ENCODE data around the gene HES5. TPM values are rescaled to one million over a fixed set of nuclear protein-coding genes. Genes with fewer than 3 reads are reported as not detected.

Gene HES5
- total and polyA plus RNA-seq, 2 of the 13 experiments (the other 11 are each of a cell fraction or from before 2014, with no cell fraction given) = not detected

DNA sequence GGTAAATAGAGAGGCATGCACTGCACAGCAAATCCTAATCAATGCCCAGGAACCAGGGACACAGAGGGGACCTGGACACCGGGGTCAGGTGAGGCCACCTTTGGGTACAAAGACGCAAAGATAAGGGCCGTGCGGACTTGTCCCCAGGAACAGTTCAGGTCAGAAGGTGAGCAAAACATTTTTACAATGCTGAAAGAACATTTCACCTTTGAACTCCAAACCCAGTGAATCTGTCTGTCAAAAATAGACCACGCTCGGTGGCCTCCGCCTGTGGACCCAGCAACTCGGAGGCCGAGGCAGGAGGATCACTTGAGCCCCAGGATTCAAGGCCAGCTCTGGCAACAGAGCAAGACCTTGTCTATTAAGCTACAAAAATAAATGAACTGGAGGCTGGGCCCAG lies 41.3 kb upstream of the HES5 start:
- FAIRE-seq (no peak), DNase-seq (ENCODE audit: low spot score) (no peak), ATAC-seq (no peak)
- intact Hi-C loops (cut with micrococcal nuclease; ENCODE audit: unreplicated experiment) = no loop called here
- CTCF ChIA-PET (ENCODE audit: low intra/inter-chr PET ratio, low total read pairs) = no interaction called here
- Histone ChIP-seq H3K9me3 (ENCODE audit: low read length) (peaks cover 11% of the 10 kb centered on the region), H3K27me3 (ENCODE audit: control insufficient read depth in 1 of 2, insufficient read depth in 2 of 2, low read length in 2 of 2) (peaks cover 4 to 35% of the 10 kb centered on the region in 2 experiments; a peak in 4 of 5 replicates), H3K36me3 (replicated peaks in 1 of 2; ENCODE audit: control insufficient read depth in 1 of 2, insufficient read depth in 2 of 2, low read length in 2 of 2) (no peaks in the 10 kb centered on the region), H3K4me1 (ENCODE audit: insufficient read depth, low read length) (peaks cover 59% of the 10 kb centered on the region), H3K4me2 (ENCODE audit: low read depth, low read length) (peak overlapping the region; percentile 36; the same call in 1 of the 2 replicates), H3K79me2 (ENCODE audit: insufficient read depth, low read length) (no peaks in the 10 kb centered on the region), H2AFZ (ENCODE audit: low read length) (no peak overlapping the region), H3K27ac (ENCODE audit: extremely low read length, insufficient read depth, low read length) (no peak overlapping the region), H3K4me3 (replicated peaks in 1 of 3; ENCODE audit: insufficient read depth in 1 of 3, low read depth in 2 of 3, low read length in 3 of 3) (no peak overlapping the region), H3K9ac (ENCODE audit: insufficient read depth, low read depth, low read length) (no peak overlapping the region), H4K20me1 (ENCODE audit: insufficient read depth, low read length) (no peaks in the 10 kb centered on the region)
- 0% methylated on average over 5 of the region's 9 CpGs for WGBS (ENCODE audit: low lambda C conversion rate)
- in situ Hi-C loops (cut with HindIII; ENCODE audit: extremely low pct_ligation_motif_present, low pct_unique_long_range_greater_than_20kb) = no loop called here
- no TSS peak for BruUV-seq (replicated peaks)
- POLR2A ChIA-PET = interaction anchor here (1.0 to 1.4 kb wide), 2 partner anchors 10 to 15 kb away, joined by 4 read pairs; partner anchors contain the start of gene PRXL2B
- TF ChIP-seq ZKSCAN8 (CRISPR knock-in tag; IDR thresholded peaks at IDR 0.05; ENCODE audit: borderline replicate concordance) = no peak
- TF ChIP-seq, protein P1, sequence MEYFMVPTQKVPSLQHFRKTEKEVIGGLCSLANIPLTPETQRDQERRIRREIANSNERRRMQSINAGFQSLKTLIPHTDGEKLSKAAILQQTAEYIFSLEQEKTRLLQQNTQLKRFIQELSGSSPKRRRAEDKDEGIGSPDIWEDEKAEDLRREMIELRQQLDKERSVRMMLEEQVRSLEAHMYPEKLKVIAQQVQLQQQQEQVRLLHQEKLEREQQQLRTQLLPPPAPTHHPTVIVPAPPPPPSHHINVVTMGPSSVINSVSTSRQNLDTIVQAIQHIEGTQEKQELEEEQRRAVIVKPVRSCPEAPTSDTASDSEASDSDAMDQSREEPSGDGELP (IDR thresholded peaks at IDR 0.05; ENCODE audit: borderline replicate concordance, low read depth) = no peak
- TF ChIP-seq RARA (CRISPR knock-in tag; IDR thresholded peaks at IDR 0.05) = peak; percentile 91
- TF ChIP-seq TEAD3 (CRISPR knock-in tag; optimal IDR thresholded peaks at IDR 0.05; ENCODE audit: borderline replicate concordance) = peak; percentile 24
- no peak for TF ChIP-seq ZNF552 (CRISPR knock-in tag; IDR thresholded peaks at IDR 0.05; ENCODE audit: borderline replicate concordance)
- TF ChIP-seq ZBTB7A (CRISPR knock-in tag; IDR thresholded peaks at IDR 0.05) = peak; percentile 42; the same call in 1 of the 2 replicates
- no peak for TF ChIP-seq PAF1 (CRISPR knock-in tag; IDR thresholded peaks at IDR 0.05)
- no peak for TF ChIP-seq ZNF234 (CRISPR knock-in tag; conservative IDR thresholded peaks at IDR 0.05)
- TF ChIP-seq, protein P2, sequence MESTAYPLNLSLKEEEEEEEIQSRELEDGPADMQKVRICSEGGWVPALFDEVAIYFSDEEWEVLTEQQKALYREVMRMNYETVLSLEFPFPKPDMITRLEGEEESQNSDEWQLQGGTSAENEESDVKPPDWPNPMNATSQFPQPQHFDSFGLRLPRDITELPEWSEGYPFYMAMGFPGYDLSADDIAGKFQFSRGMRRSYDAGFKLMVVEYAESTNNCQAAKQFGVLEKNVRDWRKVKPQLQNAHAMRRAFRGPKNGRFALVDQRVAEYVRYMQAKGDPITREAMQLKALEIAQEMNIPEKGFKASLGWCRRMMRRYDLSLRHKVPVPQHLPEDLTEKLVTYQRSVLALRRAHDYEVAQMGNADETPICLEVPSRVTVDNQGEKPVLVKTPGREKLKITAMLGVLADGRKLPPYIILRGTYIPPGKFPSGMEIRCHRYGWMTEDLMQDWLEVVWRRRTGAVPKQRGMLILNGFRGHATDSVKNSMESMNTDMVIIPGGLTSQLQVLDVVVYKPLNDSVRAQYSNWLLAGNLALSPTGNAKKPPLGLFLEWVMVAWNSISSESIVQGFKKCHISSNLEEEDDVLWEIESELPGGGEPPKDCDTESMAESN (CRISPR knock-in tag; conservative IDR thresholded peaks at IDR 0.05) = no peak
- no peak for TF ChIP-seq ZNF3 (CRISPR knock-in tag; IDR thresholded peaks at IDR 0.05)
- TF ChIP-seq GATAD2A (CRISPR knock-in tag; IDR thresholded peaks at IDR 0.05) = peak; percentile 47
- TF ChIP-seq MTA1 (CRISPR knock-in tag; IDR thresholded peaks at IDR 0.05; ENCODE audit: borderline replicate concordance) = 0 out of 2 replicates have a peak, but pooled peaks have one; percentile 66
- TF ChIP-seq, protein P3, sequence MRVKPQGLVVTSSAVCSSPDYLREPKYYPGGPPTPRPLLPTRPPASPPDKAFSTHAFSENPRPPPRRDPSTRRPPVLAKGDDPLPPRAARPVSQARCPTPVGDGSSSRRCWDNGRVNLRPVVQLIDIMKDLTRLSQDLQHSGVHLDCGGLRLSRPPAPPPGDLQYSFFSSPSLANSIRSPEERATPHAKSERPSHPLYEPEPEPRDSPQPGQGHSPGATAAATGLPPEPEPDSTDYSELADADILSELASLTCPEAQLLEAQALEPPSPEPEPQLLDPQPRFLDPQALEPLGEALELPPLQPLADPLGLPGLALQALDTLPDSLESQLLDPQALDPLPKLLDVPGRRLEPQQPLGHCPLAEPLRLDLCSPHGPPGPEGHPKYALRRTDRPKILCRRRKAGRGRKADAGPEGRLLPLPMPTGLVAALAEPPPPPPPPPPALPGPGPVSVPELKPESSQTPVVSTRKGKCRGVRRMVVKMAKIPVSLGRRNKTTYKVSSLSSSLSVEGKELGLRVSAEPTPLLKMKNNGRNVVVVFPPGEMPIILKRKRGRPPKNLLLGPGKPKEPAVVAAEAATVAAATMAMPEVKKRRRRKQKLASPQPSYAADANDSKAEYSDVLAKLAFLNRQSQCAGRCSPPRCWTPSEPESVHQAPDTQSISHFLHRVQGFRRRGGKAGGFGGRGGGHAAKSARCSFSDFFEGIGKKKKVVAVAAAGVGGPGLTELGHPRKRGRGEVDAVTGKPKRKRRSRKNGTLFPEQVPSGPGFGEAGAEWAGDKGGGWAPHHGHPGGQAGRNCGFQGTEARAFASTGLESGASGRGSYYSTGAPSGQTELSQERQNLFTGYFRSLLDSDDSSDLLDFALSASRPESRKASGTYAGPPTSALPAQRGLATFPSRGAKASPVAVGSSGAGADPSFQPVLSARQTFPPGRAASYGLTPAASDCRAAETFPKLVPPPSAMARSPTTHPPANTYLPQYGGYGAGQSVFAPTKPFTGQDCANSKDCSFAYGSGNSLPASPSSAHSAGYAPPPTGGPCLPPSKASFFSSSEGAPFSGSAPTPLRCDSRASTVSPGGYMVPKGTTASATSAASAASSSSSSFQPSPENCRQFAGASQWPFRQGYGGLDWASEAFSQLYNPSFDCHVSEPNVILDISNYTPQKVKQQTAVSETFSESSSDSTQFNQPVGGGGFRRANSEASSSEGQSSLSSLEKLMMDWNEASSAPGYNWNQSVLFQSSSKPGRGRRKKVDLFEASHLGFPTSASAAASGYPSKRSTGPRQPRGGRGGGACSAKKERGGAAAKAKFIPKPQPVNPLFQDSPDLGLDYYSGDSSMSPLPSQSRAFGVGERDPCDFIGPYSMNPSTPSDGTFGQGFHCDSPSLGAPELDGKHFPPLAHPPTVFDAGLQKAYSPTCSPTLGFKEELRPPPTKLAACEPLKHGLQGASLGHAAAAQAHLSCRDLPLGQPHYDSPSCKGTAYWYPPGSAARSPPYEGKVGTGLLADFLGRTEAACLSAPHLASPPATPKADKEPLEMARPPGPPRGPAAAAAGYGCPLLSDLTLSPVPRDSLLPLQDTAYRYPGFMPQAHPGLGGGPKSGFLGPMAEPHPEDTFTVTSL (CRISPR knock-in tag; IDR thresholded peaks at IDR 0.05; ENCODE audit: borderline replicate concordance) = peak; percentile 61; the same call in 1 of the 2 replicates
- no peak for TF ChIP-seq TAF15 (IDR thresholded peaks at IDR 0.05; ENCODE audit: low read depth, low read length, poor library complexity, severe bottlenecking)
- no peak for TF ChIP-seq ZNF761 (CRISPR knock-in tag; conservative IDR thresholded peaks at IDR 0.05)
- TF ChIP-seq ZNF713 (CRISPR knock-in tag; IDR thresholded peaks at IDR 0.05) = no peak
- TF ChIP-seq ZNF776 (CRISPR knock-in tag; IDR thresholded peaks at IDR 0.05) = no peak
- TF ChIP-seq MIXL1 (CRISPR knock-in tag; IDR thresholded peaks at IDR 0.05) = peak; percentile 15; the same call in 1 of the 2 replicates
- TF ChIP-seq ADNP (CRISPR knock-in tag; IDR thresholded peaks at IDR 0.05) = peak; percentile 14; the same call in 1 of the 2 replicates

Measured in HepG2 (cell line).